Activated naive CD4-positive, alpha-beta T cell treated with anti-CD3 and anti-CD28 coated beads for 36 hours (primary cell): ENCODE measurements around the gene SHISA6. TPM values are rescaled to one million over a fixed set of nuclear protein-coding genes. Genes with fewer than 3 reads are reported as not detected.
"Not testable (repeated sequence)": the region's sequence is repeated elsewhere in the genome, so short reads cannot be mapped to it uniquely, and the experiment has no call there.

Experiments used
- CTCF ChIA-PET: fragments of 350-600 bp; sonication (Branson Sonifier 250); formaldehyde crosslinking; loops from one replicate; lab custom pipeline; 2021; ENCODE audit warnings: antibody characterized with exemption; lab: Charles Lee
- DNase-seq: peaks from one replicate; pipeline ENCODE4 v3.0.0-alpha.2; 2020
- H3K27ac Mint-ChIP-seq: one replicate; pipeline ENCODE4 v1.8.0; 2021; ENCODE audit warnings: mild to moderate bottlenecking, mixed read lengths
- H3K27me3 Mint-ChIP-seq: one replicate; pipeline ENCODE4 v1.8.0; 2021; ENCODE audit warnings: low read depth, mixed read lengths
- H3K36me3 Mint-ChIP-seq: one replicate; pipeline ENCODE4 v1.8.0; 2021; ENCODE audit warnings: low read depth, mixed read lengths
- H3K4me1 Mint-ChIP-seq: one replicate; pipeline ENCODE4 v1.8.0; 2021; ENCODE audit warnings: low read depth, mixed read lengths
- H3K4me3 Mint-ChIP-seq: one replicate; pipeline ENCODE4 v1.8.0; 2021; ENCODE audit warnings: mild to moderate bottlenecking, moderate library complexity, mixed read lengths
- H3K9me3 Mint-ChIP-seq: one replicate; pipeline ENCODE4 v1.8.0; 2021; ENCODE audit warnings: mixed read lengths
- intact Hi-C: fragments of 100-400 bp; cut with micrococcal nuclease; formaldehyde crosslinking; loops from one replicate; pipeline ENCODE4 v1.15.1; 2023
- total RNA-seq, 2 experiments: library from RNA; stranded (reverse); gene quantifications; one replicate each; pipeline ENCODE4 v1.2.3, GENCODE V29; 2021

SHISA6 gene
- total RNA-seq, 2 experiments from 2014 or later, result not detected

DNA sequence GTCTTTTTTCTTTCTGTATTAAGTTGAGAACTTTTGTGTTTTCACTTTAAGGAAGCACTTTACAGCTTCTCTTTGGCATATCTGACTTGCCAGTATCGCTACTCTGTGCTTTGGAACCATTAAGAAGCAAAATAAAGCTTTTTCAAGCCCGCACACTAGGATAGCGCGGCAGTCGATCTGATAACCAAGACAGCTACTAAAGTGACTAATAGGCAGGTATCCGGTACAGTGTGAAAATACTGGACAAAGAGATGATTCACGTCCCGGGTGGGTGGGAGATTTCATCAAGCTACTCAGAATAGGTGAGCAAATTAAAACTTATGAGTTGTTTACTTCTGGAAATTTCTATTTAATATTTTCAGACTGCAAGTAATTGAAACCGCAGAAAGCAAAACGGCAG lies 53.8 kb downstream of the SHISA6 start:
- CTCF ChIA-PET, result no interaction called here
- Mint-ChIP-seq H3K4me1 (no peaks in the 10 kb centered on the region), H3K27me3 (no peaks in the 10 kb centered on the region), H3K27ac (no peak overlapping the region), H3K9me3 (peaks cover 3% of the 10 kb centered on the region), H3K36me3 (no peaks in the 10 kb centered on the region), H3K4me3 (no peak overlapping the region)
- no peak for DNase-seq
- intact Hi-C loops, result no loop called here

GRCh38 chr17:11296994-11297393 lies 56.0 kb downstream of the SHISA6 start:
- intact Hi-C loops, result no loop called here
- CTCF ChIA-PET, result no interaction called here
- Mint-ChIP-seq H3K4me1 (no peaks in the 10 kb centered on the region), H3K4me3 (no peak overlapping the region), H3K36me3 (no peaks in the 10 kb centered on the region), H3K27ac (no peak overlapping the region), H3K9me3 (peaks cover 3% of the 10 kb centered on the region), H3K27me3 (no peaks in the 10 kb centered on the region)
- DNase-seq, result no peak

GRCh38 chr17:11298401-11298800 lies 57.4 kb downstream of the SHISA6 start:
- no peak for DNase-seq
- H3K9me3 Mint-ChIP-seq, result peaks cover 3% of the 10 kb centered on the region
- H3K36me3 Mint-ChIP-seq, result no peaks in the 10 kb centered on the region
- H3K27ac Mint-ChIP-seq, result no peak overlapping the region
- CTCF ChIA-PET, result no interaction called here
- no peaks in the 10 kb centered on the region for H3K4me1 Mint-ChIP-seq
- no peak overlapping the region for H3K4me3 Mint-ChIP-seq
- H3K27me3 Mint-ChIP-seq, result no peaks in the 10 kb centered on the region
- intact Hi-C loops, result no loop called here

- no peak overlapping the region for H3K27ac Mint-ChIP-seq
- CTCF ChIA-PET, result no interaction called here
- no peaks in the 10 kb centered on the region for H3K27me3 Mint-ChIP-seq
- peaks cover 3% of the 10 kb centered on the region for H3K9me3 Mint-ChIP-seq
- H3K4me3 Mint-ChIP-seq, result no peak overlapping the region
- no peaks in the 10 kb centered on the region for H3K36me3 Mint-ChIP-seq
- DNase-seq, result no peak
- intact Hi-C loops, result no loop called here
- no peaks in the 10 kb centered on the region for H3K4me1 Mint-ChIP-seq
Observed at GRCh38 chr17:11300201-11300600, 59.2 kb downstream of the SHISA6 start.

GRCh38 chr17:11300738-11301137 lies 59.7 kb downstream of the SHISA6 start:
- H3K9me3 Mint-ChIP-seq, result peaks cover 3% of the 10 kb centered on the region
- H3K36me3 Mint-ChIP-seq, result no peaks in the 10 kb centered on the region
- intact Hi-C loops, result no loop called here
- no peaks in the 10 kb centered on the region for H3K4me1 Mint-ChIP-seq
- no peaks in the 10 kb centered on the region for H3K27me3 Mint-ChIP-seq
- no peak overlapping the region for H3K27ac Mint-ChIP-seq
- H3K4me3 Mint-ChIP-seq, result no peak overlapping the region
- CTCF ChIA-PET, result no interaction called here
- no peak for DNase-seq

GRCh38 chr17:11301874-11302273 lies 60.9 kb downstream of the SHISA6 start:
- DNase-seq, CTCF ChIA-PET, H3K4me3 Mint-ChIP-seq, H3K36me3 Mint-ChIP-seq, H3K4me1 Mint-ChIP-seq, intact Hi-C loops, H3K27ac Mint-ChIP-seq, H3K27me3 Mint-ChIP-seq, H3K9me3 Mint-ChIP-seq: not testable (repeated sequence)

DNA sequence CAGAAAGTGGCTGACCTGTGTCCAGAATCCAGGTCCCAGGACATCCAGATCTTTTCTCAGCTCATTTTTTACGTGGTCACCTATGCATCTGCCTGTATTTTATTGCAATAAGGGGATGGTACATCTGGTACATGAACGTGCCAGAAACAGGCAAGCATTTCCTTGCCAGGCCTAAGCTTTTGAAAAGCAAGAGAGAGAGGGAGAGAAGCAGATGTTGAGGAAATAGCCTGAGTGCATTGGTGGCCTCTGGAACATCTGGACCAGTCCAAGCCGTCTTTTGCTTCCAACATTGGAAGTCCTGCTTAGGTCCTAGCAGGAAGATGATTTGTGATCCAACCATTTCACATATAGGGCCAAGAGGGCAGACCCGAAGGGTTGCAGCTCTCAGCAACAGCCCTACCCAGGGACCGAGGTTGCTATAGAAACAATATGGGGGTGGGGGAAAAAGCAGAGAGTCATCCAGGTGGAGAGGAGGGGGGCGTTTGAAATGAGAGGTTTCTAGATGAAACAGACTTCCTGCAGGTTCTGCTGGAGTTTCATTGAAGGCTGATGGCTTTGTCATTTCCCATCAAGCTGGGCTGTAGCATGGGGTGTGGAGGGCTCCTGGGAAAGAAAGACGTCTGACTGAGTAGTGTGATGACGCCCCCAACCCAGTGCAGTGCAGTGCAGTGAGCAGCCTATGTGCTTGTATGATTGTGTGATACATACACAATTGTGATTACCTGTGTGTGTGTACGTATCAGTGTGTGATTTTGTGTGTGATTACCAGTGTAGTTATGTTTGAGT lies 61.6 kb downstream of the SHISA6 start:
- intact Hi-C loops, result no loop called here
- H3K4me3 Mint-ChIP-seq, result no peak overlapping the region
- H3K27ac Mint-ChIP-seq, result no peak overlapping the region
- DNase-seq, result no peak
- H3K9me3 Mint-ChIP-seq, result no peaks in the 10 kb centered on the region
- no peaks in the 10 kb centered on the region for H3K4me1 Mint-ChIP-seq
- no peaks in the 10 kb centered on the region for H3K36me3 Mint-ChIP-seq
- CTCF ChIA-PET, result no interaction called here
- H3K27me3 Mint-ChIP-seq, result no peaks in the 10 kb centered on the region

GRCh38 chr17:11303773-11304394 lies 62.9 kb downstream of the SHISA6 start:
- Mint-ChIP-seq H3K9me3 (no peaks in the 10 kb centered on the region), H3K4me3 (no peak overlapping the region), H3K36me3 (no peaks in the 10 kb centered on the region), H3K27ac (no peak overlapping the region), H3K27me3 (no peaks in the 10 kb centered on the region), H3K4me1 (no peaks in the 10 kb centered on the region)
- CTCF ChIA-PET, result no interaction called here
- intact Hi-C loops, result no loop called here
- DNase-seq, result no peak

- H3K4me3 Mint-ChIP-seq, result no peak overlapping the region
- H3K9me3 Mint-ChIP-seq, result no peaks in the 10 kb centered on the region
- intact Hi-C loops, result no loop called here
- CTCF ChIA-PET, result no interaction called here
- H3K27me3 Mint-ChIP-seq, result no peaks in the 10 kb centered on the region
- DNase-seq, result no peak
- H3K27ac Mint-ChIP-seq, result no peak overlapping the region
- H3K36me3 Mint-ChIP-seq, result no peaks in the 10 kb centered on the region
- no peaks in the 10 kb centered on the region for H3K4me1 Mint-ChIP-seq
Observed at GRCh38 chr17:11304568-11304967, 63.6 kb downstream of the SHISA6 start.

- CTCF ChIA-PET, result no interaction called here
- intact Hi-C loops, result no loop called here
Observed at GRCh38 chr17:11305524-11305923, 64.5 kb downstream of the SHISA6 start.

DNA sequence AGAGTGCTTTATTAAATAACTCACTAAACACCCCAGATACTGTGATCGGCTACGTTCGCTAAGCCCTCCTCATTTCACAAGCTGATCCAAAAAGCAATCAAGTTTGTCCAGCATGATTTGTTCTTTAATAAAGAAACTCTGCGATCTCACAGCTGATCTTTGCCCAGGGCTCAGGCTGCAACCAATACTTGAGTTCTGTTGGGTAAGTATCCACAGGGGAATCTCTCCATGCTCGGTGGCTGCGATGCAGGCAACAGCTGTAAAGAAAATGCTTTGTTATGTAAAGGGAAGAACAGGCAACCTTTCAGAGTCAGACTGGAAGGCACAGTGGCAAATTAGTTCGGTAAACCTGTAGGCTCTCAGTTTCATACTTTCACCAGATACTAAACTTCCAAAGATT lies 67.5 kb downstream of the SHISA6 start:
- no peaks in the 10 kb centered on the region for H3K9me3 Mint-ChIP-seq
- CTCF ChIA-PET, result no interaction called here
- H3K27ac Mint-ChIP-seq, result no peak overlapping the region
- H3K27me3 Mint-ChIP-seq, result no peaks in the 10 kb centered on the region
- DNase-seq, result no peak
- intact Hi-C loops, result no loop called here
- H3K4me3 Mint-ChIP-seq, result no peak overlapping the region
- no peaks in the 10 kb centered on the region for H3K36me3 Mint-ChIP-seq
- H3K4me1 Mint-ChIP-seq, result no peaks in the 10 kb centered on the region

More at GRCh38 chr17:11305524-11305923, 64.5 kb downstream of the SHISA6 start:
- H3K9me3 Mint-ChIP-seq, result no peaks in the 10 kb centered on the region
- H3K4me3 Mint-ChIP-seq, result no peak overlapping the region
- H3K36me3 Mint-ChIP-seq, result no peaks in the 10 kb centered on the region
- H3K27ac Mint-ChIP-seq, result no peak overlapping the region
- no peaks in the 10 kb centered on the region for H3K27me3 Mint-ChIP-seq
- H3K4me1 Mint-ChIP-seq, result no peaks in the 10 kb centered on the region
- no peak for DNase-seq

DNA sequence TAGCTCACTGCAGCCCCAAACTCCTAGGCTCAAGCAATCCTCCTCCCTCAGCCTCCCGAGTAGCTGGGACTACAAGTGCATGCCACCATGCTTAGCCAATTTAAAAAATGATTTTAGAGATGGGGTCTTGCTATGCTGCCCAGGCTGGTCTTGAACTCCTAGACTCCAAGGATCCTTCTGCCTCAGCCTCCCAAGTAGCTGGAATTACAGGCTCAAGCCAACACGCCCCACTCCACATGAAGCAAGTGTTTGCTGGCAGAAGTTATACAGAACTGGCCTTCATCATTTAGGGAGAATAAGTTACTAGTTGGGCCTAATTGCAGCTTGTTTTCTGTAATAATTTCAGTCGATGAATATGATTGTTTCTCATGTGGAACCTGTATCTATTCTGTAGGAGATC lies 68.0 kb downstream of the SHISA6 start:
- no peak for DNase-seq
- no peaks in the 10 kb centered on the region for H3K9me3 Mint-ChIP-seq
- intact Hi-C loops, result no loop called here
- no peaks in the 10 kb centered on the region for H3K4me1 Mint-ChIP-seq
- no peak overlapping the region for H3K27ac Mint-ChIP-seq
- no peak overlapping the region for H3K4me3 Mint-ChIP-seq
- H3K36me3 Mint-ChIP-seq, result no peaks in the 10 kb centered on the region
- CTCF ChIA-PET, result no interaction called here
- H3K27me3 Mint-ChIP-seq, result no peaks in the 10 kb centered on the region

GRCh38 chr17:11309850-11310249 lies 68.8 kb downstream of the SHISA6 start:
- no peak for DNase-seq
- intact Hi-C loops, result no loop called here
- H3K27ac Mint-ChIP-seq, result no peak overlapping the region
- H3K4me1 Mint-ChIP-seq, result no peaks in the 10 kb centered on the region
- H3K9me3 Mint-ChIP-seq, result no peaks in the 10 kb centered on the region
- CTCF ChIA-PET, result no interaction called here
- no peaks in the 10 kb centered on the region for H3K27me3 Mint-ChIP-seq
- no peaks in the 10 kb centered on the region for H3K36me3 Mint-ChIP-seq
- H3K4me3 Mint-ChIP-seq, result no peak overlapping the region
